HCT116 (cell line): ENCODE data around the gene RAB13. TPM values are rescaled to one million over a fixed set of nuclear protein-coding genes. Genes with fewer than 3 reads are reported as not detected.

Experiments
- ATAC-seq: fragments of 200-7000 bp; cut with Tn5 transposase; 2 replicates; pipeline ENCODE4 v1.9.1; 2020; ENCODE audit warnings: mild to moderate bottlenecking, moderate library complexity
- BruUV-seq: library from RNA; stranded (reverse); fragments of 400-500 nt; replicated peaks from 2 replicates; lab custom pipeline; 2021; lab: Mats Ljungman, UMichigan
- CTCF ChIA-PET: fragments of 300-600 bp; sonication (Branson Sonifier 250); formaldehyde crosslinking; loops from one replicate; lab custom pipeline; 2021; ENCODE audit warnings: antibody characterized with exemption; lab: Charles Lee
- POLR2A ChIA-PET: fragments of 300-600, 350-600 bp; sonication (Branson Sonifier 250); formaldehyde crosslinking; loops from one replicate; lab custom pipeline; 2021; ENCODE audit warnings: antibody characterized with exemption; lab: Charles Lee
- RAD21 ChIA-PET, 2 experiments: fragments of 300-600 bp; sonication (Branson Sonifier 250); formaldehyde crosslinking; loops; one replicate each; lab custom pipeline; 2023; ENCODE audit warnings: low total read pairs in 2 of 2; ENCODE audit not compliant: uncharacterized antibody in 2 of 2, unreplicated experiment in 2 of 2, low non-redundant PET in 1 of 2; lab: Charles Lee
- DNase-seq: peaks from one replicate; pipeline ENCODE4 v3.0.0-alpha.2; 2010; ENCODE audit warnings: low read depth, low spot score
- H2AFZ ChIP-seq: fragments of 200-600 bp; shearing (Covaris generic), sonication (generic); 2 replicates; pipeline ENCODE4 v1.6.1; 2017; ENCODE audit warnings: low read depth, mixed run types, mixed read lengths, antibody characterized with exemption, low read length; ENCODE audit not compliant: poor library complexity, severe bottlenecking
- H3K27ac ChIP-seq: 2 replicates; pipeline ENCODE4 v1.5.1; 2012; ENCODE audit warnings: low read depth, low read length
- H3K27me3 ChIP-seq: fragments of 200-600 bp; sonication (generic); 2 replicates; pipeline ENCODE4 v1.6.1; 2016; ENCODE audit warnings: mixed run types, low read length, mixed read lengths; ENCODE audit not compliant: insufficient read depth
- H3K36me3 ChIP-seq, 2 experiments: fragments of 200-500 bp in 1 of 2; fragments of 200-600 bp in 1 of 2; sonication (Bioruptor generic) in 1 of 2; sonication (generic) in 1 of 2; 2 replicates each; pipeline versions ENCODE4 v1.5.1 to v1.6.1; 2014 to 2016; ENCODE audit warnings: low read length in 2 of 2, inconsistent platforms in 1 of 2, mixed read lengths in 1 of 2, mixed run types in 1 of 2; ENCODE audit not compliant: insufficient read depth in 2 of 2, control insufficient read depth in 1 of 2
- H3K4me1 ChIP-seq, 2 experiments: fragments of 200-600 bp in 1 of 2; sonication (generic) in 1 of 2; 2 replicates each; pipeline versions ENCODE4 v1.5.1 to v1.6.1; 2012 to 2017; ENCODE audit warnings: low read length in 2 of 2, inconsistent platforms in 1 of 2, mild to moderate bottlenecking in 1 of 2, mixed read lengths in 1 of 2, mixed run types in 1 of 2, moderate library complexity in 1 of 2; ENCODE audit not compliant: insufficient read depth in 2 of 2, control insufficient read depth in 1 of 2
- H3K4me2 ChIP-seq: fragments of 200-600 bp; sonication (generic); 2 replicates; pipeline ENCODE4 v1.6.1; 2017; ENCODE audit warnings: mixed run types, low read length, mixed read lengths
- H3K4me3 ChIP-seq, 2 experiments: fragments of 200-600 bp in 1 of 2; sonication (generic) in 1 of 2; replicated peaks in 1 of 2; 2 replicates each; pipeline ENCODE4 v1.5.1; 2011 to 2016; ENCODE audit warnings: low read length in 2 of 2, control low read depth in 1 of 2, low read depth in 1 of 2, mild to moderate bottlenecking in 1 of 2, mixed read lengths in 1 of 2, mixed run types in 1 of 2
- H3K79me2 ChIP-seq: fragments of 200-600 bp; sonication (generic); 2 replicates; pipeline ENCODE4 v1.6.1; 2017; ENCODE audit warnings: mild to moderate bottlenecking, mixed run types, low read length, moderate library complexity, mixed read lengths; ENCODE audit not compliant: insufficient read depth
- H3K9ac ChIP-seq: fragments of 200-600 bp; sonication (generic); 2 replicates; pipeline ENCODE4 v1.6.1; 2016; ENCODE audit warnings: low read length, mixed read lengths
- H3K9me2 ChIP-seq: fragments of 200-600 bp; sonication (generic), shearing (Covaris generic); 2 replicates; pipeline ENCODE4 v1.6.1; 2017; ENCODE audit warnings: mixed run types, mild to moderate bottlenecking, moderate library complexity; ENCODE audit not compliant: insufficient read depth
- H3K9me3 ChIP-seq, 2 experiments: fragments of 200-500 bp in 1 of 2; fragments of 200-600 bp in 1 of 2; sonication (Bioruptor generic) in 1 of 2; sonication (generic) in 1 of 2; 2 replicates each; pipeline ENCODE4 v1.6.1; 2014 to 2017; ENCODE audit warnings: low read length in 2 of 2, mixed read lengths in 2 of 2, inconsistent platforms in 1 of 2, low read depth in 1 of 2, mild to moderate bottlenecking in 1 of 2, mixed run types in 1 of 2, moderate library complexity in 1 of 2; ENCODE audit not compliant: control insufficient read depth in 1 of 2, insufficient read depth in 1 of 2
- H4K20me1 ChIP-seq: fragments of 200-600 bp; sonication (generic), shearing (Covaris generic); 2 replicates; pipeline ENCODE4 v1.6.1; 2017; ENCODE audit warnings: mixed run types, mild to moderate bottlenecking, moderate library complexity; ENCODE audit not compliant: insufficient read depth
- CEBPB ChIP-seq: IDR thresholded peaks from 2 replicates; pipeline ENCODE4 v1.6.1; 2012; ENCODE audit warnings: low read depth
- ELF1 ChIP-seq: IDR thresholded peaks from 2 replicates; pipeline ENCODE4 v1.6.1; 2012; ENCODE audit warnings: low read depth, borderline replicate concordance
- EZH2phosphoT487 ChIP-seq: fragments of 200-600 bp; IDR thresholded peaks from 2 replicates; pipeline ENCODE4 v1.6.1; 2018; ENCODE audit warnings: antibody characterized with exemption, borderline replicate concordance
- FOSL1 ChIP-seq: IDR thresholded peaks from 2 replicates; pipeline ENCODE4 v1.6.1; 2012; ENCODE audit warnings: low read depth
- JUND ChIP-seq: IDR thresholded peaks from 2 replicates; pipeline ENCODE4 v1.6.1; 2012
- POLR2A ChIP-seq: IDR thresholded peaks from 2 replicates; pipeline ENCODE4 v1.7.0; 2011; ENCODE audit warnings: borderline replicate concordance; ENCODE audit not compliant: insufficient read depth, insufficient read length; ENCODE audit errors: extremely low read depth
- RAD21 ChIP-seq: IDR thresholded peaks from 2 replicates; pipeline ENCODE4 v1.6.1; 2012; ENCODE audit warnings: low read depth, mild to moderate bottlenecking
- SIN3A ChIP-seq: IDR thresholded peaks from 2 replicates; pipeline ENCODE4 v1.6.1; 2012; ENCODE audit warnings: low read depth
- SP1 ChIP-seq: IDR thresholded peaks from 2 replicates; pipeline ENCODE4 v1.6.1; 2012; ENCODE audit warnings: low read depth
- SRF ChIP-seq: IDR thresholded peaks from 2 replicates; pipeline ENCODE4 v1.6.1; 2012; ENCODE audit warnings: low read depth
- YY1 ChIP-seq: IDR thresholded peaks from 2 replicates; pipeline ENCODE4 v1.6.1; 2011; ENCODE audit warnings: low read length, low read depth, moderate library complexity, mild to moderate bottlenecking; ENCODE audit not compliant: insufficient replicate concordance; ENCODE audit errors: extremely low read depth
- ZFX ChIP-seq: fragments of 450-650 bp; IDR thresholded peaks from 2 replicates; pipeline ENCODE4 v1.6.1; 2017
- ZNF274 ChIP-seq: fragments of 200-500 bp; sonication (Bioruptor generic); IDR thresholded peaks from 2 replicates; pipeline ENCODE4 v1.6.1; 2014; ENCODE audit warnings: mild to moderate bottlenecking, low read depth, low read length, inconsistent platforms
- intact Hi-C: fragments of 100-400 bp; cut with micrococcal nuclease; formaldehyde crosslinking; loops from 2 replicates; pipeline ENCODE4 v1.10.0; 2022
- total RNA-seq: library from RNA; stranded (reverse); gene quantifications from one replicate; pipeline ENCODE4 v1.2.1, GENCODE V29; 2021; ENCODE audit not compliant: unreplicated experiment
- TF ChIP-seq, protein P1 (sequence below), 3 experiments: fragments of 200-600 bp in 1 of 3; sonication (generic) in 1 of 3; IDR thresholded peaks in 2 of 3; conservative IDR thresholded peaks in 1 of 3; 2 replicates each; pipeline ENCODE4 v1.5.1; 2012 to 2017; ENCODE audit warnings: low read depth in 2 of 3, low read length in 2 of 3, antibody characterized with exemption in 1 of 3, borderline replicate concordance in 1 of 3, control low read depth in 1 of 3, mild to moderate bottlenecking in 1 of 3, mixed read lengths in 1 of 3, mixed run types in 1 of 3, moderate library complexity in 1 of 3; ENCODE audit not compliant: insufficient read depth in 1 of 3
- TF ChIP-seq, protein P2 (sequence below): IDR thresholded peaks from 2 replicates; pipeline ENCODE4 v1.6.1; 2012; ENCODE audit warnings: low read depth
- TF ChIP-seq, protein P3 (sequence below): IDR thresholded peaks from 2 replicates; pipeline ENCODE4 v1.6.1; 2012

RAB13 gene
- total RNA-seq, 1 experiment from 2014 or later, result 93.6 TPM

DNA sequence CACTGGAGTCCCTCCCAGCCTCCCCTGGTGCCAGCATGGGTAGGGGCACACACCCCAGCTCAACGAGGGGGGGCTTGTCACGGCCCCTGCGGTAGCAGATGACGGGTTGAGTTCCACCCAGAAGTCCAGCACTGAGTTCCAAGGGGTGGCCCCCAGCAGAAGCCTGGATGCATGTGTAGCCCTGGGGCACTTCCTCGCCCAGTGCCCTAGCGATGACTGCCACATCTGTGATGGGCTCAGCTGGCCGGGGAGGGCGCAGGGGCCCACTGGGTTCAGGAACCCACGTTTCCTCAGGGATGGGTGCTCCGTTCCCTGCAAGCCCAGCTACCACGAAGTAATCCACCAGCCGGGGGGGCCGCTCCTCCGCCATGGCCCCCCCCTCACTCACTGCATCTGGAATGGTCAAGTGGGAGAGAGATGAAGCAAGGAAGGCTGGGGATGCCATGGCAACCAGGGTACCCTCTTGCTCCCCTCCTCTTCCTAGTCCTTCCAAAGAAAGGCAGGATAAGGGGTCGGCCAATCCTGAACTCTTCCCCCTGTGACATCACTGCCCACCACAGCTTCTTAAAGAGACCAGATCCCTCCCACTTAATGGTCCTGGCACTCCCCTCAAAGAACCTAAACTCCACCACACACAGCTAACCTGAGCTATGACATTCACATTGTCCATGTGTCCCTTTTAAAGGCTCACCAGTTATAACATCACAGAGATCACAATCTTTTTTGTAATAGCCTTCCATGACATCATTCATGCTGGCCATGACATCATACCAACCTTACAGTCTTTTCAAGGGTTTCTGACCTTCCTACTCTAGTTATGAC lies 41.9 kb downstream of the RAB13 start:
- Histone ChIP-seq H3K27ac (no peak overlapping the region), H3K9me3 (no peaks in the 10 kb centered on the region), H3K36me3 (peaks cover 9 to 22% of the 10 kb centered on the region in 2 experiments; a peak in 3 of 4 replicates), H3K4me2 (peak overlapping the region; percentile 90), H2AFZ (no peak overlapping the region), H3K4me1 (peaks cover 6 to 18% of the 10 kb centered on the region in 2 experiments; a peak in 3 of 4 replicates), H4K20me1 (no peaks in the 10 kb centered on the region), H3K27me3 (no peaks in the 10 kb centered on the region), H3K79me2 (peaks cover 24% of the 10 kb centered on the region; the same call in 1 of the 2 replicates), H3K9me2 (no peaks in the 10 kb centered on the region), H3K9ac (peak overlapping the region; percentile 95; the same call in 1 of the 2 replicates), H3K4me3 (no peak overlapping the region)
- no TSS peak for BruUV-seq
- ChIA-PET POLR2A (interaction anchor here (1.3 to 1.4 kb wide), 2 partner anchors 13 to 19 kb away, joined by 3 to 4 read pairs; partner anchors contain the start of gene SLC39A1), RAD21 (no interaction called here), CTCF (no interaction called here)
- DNase-seq, result no peak
- intact Hi-C loops, result no loop called here
- ATAC-seq, result no peak
- TF ChIP-seq ELF1 (no peak), SRF (no peak), FOSL1 (no peak), POLR2A (no peak), SIN3A (no peak), EZH2phosphoT487 (no peak), ZNF274 (no peak), JUND (no peak), ZFX (no peak), RAD21 (no peak), YY1 (no peak), CEBPB (no peak), SP1 (no peak)
- TF ChIP-seq, protein P1, sequence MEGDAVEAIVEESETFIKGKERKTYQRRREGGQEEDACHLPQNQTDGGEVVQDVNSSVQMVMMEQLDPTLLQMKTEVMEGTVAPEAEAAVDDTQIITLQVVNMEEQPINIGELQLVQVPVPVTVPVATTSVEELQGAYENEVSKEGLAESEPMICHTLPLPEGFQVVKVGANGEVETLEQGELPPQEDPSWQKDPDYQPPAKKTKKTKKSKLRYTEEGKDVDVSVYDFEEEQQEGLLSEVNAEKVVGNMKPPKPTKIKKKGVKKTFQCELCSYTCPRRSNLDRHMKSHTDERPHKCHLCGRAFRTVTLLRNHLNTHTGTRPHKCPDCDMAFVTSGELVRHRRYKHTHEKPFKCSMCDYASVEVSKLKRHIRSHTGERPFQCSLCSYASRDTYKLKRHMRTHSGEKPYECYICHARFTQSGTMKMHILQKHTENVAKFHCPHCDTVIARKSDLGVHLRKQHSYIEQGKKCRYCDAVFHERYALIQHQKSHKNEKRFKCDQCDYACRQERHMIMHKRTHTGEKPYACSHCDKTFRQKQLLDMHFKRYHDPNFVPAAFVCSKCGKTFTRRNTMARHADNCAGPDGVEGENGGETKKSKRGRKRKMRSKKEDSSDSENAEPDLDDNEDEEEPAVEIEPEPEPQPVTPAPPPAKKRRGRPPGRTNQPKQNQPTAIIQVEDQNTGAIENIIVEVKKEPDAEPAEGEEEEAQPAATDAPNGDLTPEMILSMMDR (IDR thresholded peaks at IDR 0.05 in 2 of 3, conservative IDR thresholded peaks at IDR 0.05 in 1 of 3; ENCODE audit: borderline replicate concordance in 1 of 3, insufficient read depth in 1 of 3, low read depth in 2 of 3, low read length in 2 of 3), result no peak
- TF ChIP-seq, protein P2, sequence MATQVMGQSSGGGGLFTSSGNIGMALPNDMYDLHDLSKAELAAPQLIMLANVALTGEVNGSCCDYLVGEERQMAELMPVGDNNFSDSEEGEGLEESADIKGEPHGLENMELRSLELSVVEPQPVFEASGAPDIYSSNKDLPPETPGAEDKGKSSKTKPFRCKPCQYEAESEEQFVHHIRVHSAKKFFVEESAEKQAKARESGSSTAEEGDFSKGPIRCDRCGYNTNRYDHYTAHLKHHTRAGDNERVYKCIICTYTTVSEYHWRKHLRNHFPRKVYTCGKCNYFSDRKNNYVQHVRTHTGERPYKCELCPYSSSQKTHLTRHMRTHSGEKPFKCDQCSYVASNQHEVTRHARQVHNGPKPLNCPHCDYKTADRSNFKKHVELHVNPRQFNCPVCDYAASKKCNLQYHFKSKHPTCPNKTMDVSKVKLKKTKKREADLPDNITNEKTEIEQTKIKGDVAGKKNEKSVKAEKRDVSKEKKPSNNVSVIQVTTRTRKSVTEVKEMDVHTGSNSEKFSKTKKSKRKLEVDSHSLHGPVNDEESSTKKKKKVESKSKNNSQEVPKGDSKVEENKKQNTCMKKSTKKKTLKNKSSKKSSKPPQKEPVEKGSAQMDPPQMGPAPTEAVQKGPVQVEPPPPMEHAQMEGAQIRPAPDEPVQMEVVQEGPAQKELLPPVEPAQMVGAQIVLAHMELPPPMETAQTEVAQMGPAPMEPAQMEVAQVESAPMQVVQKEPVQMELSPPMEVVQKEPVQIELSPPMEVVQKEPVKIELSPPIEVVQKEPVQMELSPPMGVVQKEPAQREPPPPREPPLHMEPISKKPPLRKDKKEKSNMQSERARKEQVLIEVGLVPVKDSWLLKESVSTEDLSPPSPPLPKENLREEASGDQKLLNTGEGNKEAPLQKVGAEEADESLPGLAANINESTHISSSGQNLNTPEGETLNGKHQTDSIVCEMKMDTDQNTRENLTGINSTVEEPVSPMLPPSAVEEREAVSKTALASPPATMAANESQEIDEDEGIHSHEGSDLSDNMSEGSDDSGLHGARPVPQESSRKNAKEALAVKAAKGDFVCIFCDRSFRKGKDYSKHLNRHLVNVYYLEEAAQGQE, result no peak
- TF ChIP-seq, protein P3, sequence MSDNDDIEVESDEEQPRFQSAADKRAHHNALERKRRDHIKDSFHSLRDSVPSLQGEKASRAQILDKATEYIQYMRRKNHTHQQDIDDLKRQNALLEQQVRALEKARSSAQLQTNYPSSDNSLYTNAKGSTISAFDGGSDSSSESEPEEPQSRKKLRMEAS, result no peak
